K562 (cell line): Measurements from ENCODE around the gene MEGF9. TPM values are rescaled to one million over a fixed set of nuclear protein-coding genes. Genes with fewer than 3 reads are reported as not detected.

Source experiments
- CC2D1A ChIP-seq: fragments of 450-650 bp; IDR thresholded peaks from 2 replicates; pipeline ENCODE4 v1.6.1; 2017; ENCODE audit warnings: mild to moderate bottlenecking
- CCAR2 ChIP-seq: fragments of 200-400 bp; formaldehyde crosslinking; IDR thresholded peaks from 2 replicates; pipeline ENCODE4 v1.6.1; 2017; ENCODE audit warnings: mild to moderate bottlenecking, low read depth, low read length
- NFE2L1 ChIP-seq: fragments of 450-650 bp; IDR thresholded peaks from 2 replicates; pipeline ENCODE4 v1.6.1; 2016; ENCODE audit warnings: missing genetic modification characterization, low read depth, mild to moderate bottlenecking, missing compliant biosample characterization, moderate library complexity, borderline replicate concordance
- RBM14 ChIP-seq: fragments of 200-400 bp; formaldehyde crosslinking; IDR thresholded peaks from 2 replicates; pipeline ENCODE4 v1.6.1; 2018; ENCODE audit warnings: low read depth, mild to moderate bottlenecking, low read length, moderate library complexity, borderline replicate concordance; ENCODE audit not compliant: insufficient read depth
- STAT6 ChIP-seq: sonication (generic); formaldehyde crosslinking; IDR thresholded peaks from 2 replicates; pipeline ENCODE4 v1.8.1; 2023; ENCODE audit warnings: mild to moderate bottlenecking, missing genetic modification reagents
- ZNF24 ChIP-seq: fragments of 450-650 bp; IDR thresholded peaks from 2 replicates; pipeline ENCODE4 v1.6.1; 2016
- polyA plus RNA-seq, 8 experiments: library from polyadenylated mRNA; depleted of rRNA in 4 of 8; stranded (reverse) in 5 of 8; unstranded in 3 of 8; fragments of >200 nt; fragmentation: Nextera tagmentation in 2 of 8; fragmentation: Illumina TruSeq in 1 of 8; extraction: Ambion mirVana in 2 of 8; extraction: Trizol in 1 of 8; gene quantifications; 2 replicates each; pipeline versions ENCODE4 v1.2.1 to v1.2.3, GENCODE V29; 2011 to 2014; ENCODE audit warnings: inconsistent platforms in 1 of 8, missing spikeins in 1 of 8
- total RNA-seq, 7 experiments: library from RNA; depleted of rRNA in 6 of 7; stranded (reverse); fragments of >200 nt in 6 of 7; fragmentation: Illumina TruSeq in 2 of 7; extraction: Trizol in 2 of 7; gene quantifications; 2 replicates each; pipeline versions ENCODE4 v1.2.1 to v1.2.3, GENCODE V29; 2011 to 2021; ENCODE audit warnings: low replicate concordance in 1 of 7
- TF ChIP-seq, protein P1 (sequence below): fragments of 450-650 bp; IDR thresholded peaks from 2 replicates; pipeline ENCODE4 v1.6.1; 2016
- TF ChIP-seq, protein P2 (sequence below), 2 experiments: fragments of 450-650 bp in 1 of 2; sonication (generic) in 1 of 2; formaldehyde crosslinking; conservative IDR thresholded peaks; 2 replicates each; pipeline versions ENCODE4 v1.4.0 to v1.8.1; 2020 to 2022; ENCODE audit warnings: mild to moderate bottlenecking in 1 of 2, missing genetic modification reagents in 1 of 2
- TF ChIP-seq, protein P3 (sequence below), 2 experiments: fragments of 150-350 bp in 1 of 2; IDR thresholded peaks; 2 replicates each; pipeline ENCODE4 v1.6.1; 2012 to 2016; ENCODE audit warnings: low read depth in 2 of 2, low read length in 2 of 2, mild to moderate bottlenecking in 1 of 2, moderate library complexity in 1 of 2
- TF ChIP-seq, protein P4 (sequence below): fragments of 450-650 bp; IDR thresholded peaks from 2 replicates; pipeline ENCODE4 v1.6.1; 2018; ENCODE audit not compliant: partially characterized antibody
- TF ChIP-seq, protein P5 (sequence below): fragments of 450-650 bp; IDR thresholded peaks from 2 replicates; pipeline ENCODE4 v1.7.0; 2016; ENCODE audit warnings: borderline replicate concordance

Gene MEGF9
- total and polyA plus RNA-seq, 9 of the 15 experiments (the other 6 are each of a cell fraction or from before 2014, with no cell fraction given) = 2.1 to 6.2 (median 3.8) TPM

GRCh38 chr9:120742951-120743416 lies 28.7 kb upstream of the MEGF9 start (continued):
- TF ChIP-seq, protein P1, sequence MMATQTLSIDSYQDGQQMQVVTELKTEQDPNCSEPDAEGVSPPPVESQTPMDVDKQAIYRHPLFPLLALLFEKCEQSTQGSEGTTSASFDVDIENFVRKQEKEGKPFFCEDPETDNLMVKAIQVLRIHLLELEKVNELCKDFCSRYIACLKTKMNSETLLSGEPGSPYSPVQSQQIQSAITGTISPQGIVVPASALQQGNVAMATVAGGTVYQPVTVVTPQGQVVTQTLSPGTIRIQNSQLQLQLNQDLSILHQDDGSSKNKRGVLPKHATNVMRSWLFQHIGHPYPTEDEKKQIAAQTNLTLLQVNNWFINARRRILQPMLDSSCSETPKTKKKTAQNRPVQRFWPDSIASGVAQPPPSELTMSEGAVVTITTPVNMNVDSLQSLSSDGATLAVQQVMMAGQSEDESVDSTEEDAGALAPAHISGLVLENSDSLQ = peak; percentile 49; the same call in 1 of the 2 replicates
- TF ChIP-seq, protein P2, sequence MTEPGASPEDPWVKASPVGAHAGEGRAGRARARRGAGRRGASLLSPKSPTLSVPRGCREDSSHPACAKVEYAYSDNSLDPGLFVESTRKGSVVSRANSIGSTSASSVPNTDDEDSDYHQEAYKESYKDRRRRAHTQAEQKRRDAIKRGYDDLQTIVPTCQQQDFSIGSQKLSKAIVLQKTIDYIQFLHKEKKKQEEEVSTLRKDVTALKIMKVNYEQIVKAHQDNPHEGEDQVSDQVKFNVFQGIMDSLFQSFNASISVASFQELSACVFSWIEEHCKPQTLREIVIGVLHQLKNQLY (CRISPR knock-in tag; conservative IDR thresholded peaks at IDR 0.05) = no peak
- TF ChIP-seq ZNF24 = peak; percentile 88; the same call in 1 of the 2 replicates
- TF ChIP-seq, protein P3, sequence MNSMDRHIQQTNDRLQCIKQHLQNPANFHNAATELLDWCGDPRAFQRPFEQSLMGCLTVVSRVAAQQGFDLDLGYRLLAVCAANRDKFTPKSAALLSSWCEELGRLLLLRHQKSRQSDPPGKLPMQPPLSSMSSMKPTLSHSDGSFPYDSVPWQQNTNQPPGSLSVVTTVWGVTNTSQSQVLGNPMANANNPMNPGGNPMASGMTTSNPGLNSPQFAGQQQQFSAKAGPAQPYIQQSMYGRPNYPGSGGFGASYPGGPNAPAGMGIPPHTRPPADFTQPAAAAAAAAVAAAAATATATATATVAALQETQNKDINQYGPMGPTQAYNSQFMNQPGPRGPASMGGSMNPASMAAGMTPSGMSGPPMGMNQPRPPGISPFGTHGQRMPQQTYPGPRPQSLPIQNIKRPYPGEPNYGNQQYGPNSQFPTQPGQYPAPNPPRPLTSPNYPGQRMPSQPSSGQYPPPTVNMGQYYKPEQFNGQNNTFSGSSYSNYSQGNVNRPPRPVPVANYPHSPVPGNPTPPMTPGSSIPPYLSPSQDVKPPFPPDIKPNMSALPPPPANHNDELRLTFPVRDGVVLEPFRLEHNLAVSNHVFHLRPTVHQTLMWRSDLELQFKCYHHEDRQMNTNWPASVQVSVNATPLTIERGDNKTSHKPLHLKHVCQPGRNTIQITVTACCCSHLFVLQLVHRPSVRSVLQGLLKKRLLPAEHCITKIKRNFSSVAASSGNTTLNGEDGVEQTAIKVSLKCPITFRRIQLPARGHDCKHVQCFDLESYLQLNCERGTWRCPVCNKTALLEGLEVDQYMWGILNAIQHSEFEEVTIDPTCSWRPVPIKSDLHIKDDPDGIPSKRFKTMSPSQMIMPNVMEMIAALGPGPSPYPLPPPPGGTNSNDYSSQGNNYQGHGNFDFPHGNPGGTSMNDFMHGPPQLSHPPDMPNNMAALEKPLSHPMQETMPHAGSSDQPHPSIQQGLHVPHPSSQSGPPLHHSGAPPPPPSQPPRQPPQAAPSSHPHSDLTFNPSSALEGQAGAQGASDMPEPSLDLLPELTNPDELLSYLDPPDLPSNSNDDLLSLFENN (IDR thresholded peaks at IDR 0.05; ENCODE audit: low read depth in 2 of 2, low read length in 2 of 2) = peak in 1 of 2 experiments; percentile 62; a peak in 1 of 4 replicates
- TF ChIP-seq, protein P4, sequence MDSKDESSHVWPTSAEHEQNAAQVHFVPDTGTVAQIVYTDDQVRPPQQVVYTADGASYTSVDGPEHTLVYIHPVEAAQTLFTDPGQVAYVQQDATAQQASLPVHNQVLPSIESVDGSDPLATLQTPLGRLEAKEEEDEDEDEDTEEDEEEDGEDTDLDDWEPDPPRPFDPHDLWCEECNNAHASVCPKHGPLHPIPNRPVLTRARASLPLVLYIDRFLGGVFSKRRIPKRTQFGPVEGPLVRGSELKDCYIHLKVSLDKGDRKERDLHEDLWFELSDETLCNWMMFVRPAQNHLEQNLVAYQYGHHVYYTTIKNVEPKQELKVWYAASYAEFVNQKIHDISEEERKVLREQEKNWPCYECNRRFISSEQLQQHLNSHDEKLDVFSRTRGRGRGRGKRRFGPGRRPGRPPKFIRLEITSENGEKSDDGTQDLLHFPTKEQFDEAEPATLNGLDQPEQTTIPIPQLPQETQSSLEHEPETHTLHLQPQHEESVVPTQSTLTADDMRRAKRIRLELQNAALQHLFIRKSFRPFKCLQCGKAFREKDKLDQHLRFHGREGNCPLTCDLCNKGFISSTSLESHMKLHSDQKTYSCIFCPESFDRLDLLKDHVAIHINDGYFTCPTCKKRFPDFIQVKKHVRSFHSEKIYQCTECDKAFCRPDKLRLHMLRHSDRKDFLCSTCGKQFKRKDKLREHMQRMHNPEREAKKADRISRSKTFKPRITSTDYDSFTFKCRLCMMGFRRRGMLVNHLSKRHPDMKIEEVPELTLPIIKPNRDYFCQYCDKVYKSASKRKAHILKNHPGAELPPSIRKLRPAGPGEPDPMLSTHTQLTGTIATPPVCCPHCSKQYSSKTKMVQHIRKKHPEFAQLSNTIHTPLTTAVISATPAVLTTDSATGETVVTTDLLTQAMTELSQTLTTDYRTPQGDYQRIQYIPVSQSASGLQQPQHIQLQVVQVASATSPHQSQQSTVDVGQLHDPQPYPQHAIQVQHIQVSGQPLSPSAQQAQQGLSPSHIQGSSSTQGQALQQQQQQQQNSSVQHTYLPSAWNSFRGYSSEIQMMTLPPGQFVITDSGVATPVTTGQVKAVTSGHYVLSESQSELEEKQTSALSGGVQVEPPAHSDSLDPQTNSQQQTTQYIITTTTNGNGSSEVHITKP = peak; percentile 51
- TF ChIP-seq, protein P5, sequence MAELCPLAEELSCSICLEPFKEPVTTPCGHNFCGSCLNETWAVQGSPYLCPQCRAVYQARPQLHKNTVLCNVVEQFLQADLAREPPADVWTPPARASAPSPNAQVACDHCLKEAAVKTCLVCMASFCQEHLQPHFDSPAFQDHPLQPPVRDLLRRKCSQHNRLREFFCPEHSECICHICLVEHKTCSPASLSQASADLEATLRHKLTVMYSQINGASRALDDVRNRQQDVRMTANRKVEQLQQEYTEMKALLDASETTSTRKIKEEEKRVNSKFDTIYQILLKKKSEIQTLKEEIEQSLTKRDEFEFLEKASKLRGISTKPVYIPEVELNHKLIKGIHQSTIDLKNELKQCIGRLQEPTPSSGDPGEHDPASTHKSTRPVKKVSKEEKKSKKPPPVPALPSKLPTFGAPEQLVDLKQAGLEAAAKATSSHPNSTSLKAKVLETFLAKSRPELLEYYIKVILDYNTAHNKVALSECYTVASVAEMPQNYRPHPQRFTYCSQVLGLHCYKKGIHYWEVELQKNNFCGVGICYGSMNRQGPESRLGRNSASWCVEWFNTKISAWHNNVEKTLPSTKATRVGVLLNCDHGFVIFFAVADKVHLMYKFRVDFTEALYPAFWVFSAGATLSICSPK = no peak
- no peak for TF ChIP-seq RBM14
- 0 out of 2 replicates have a peak, but pooled peaks have one; percentile 26 for TF ChIP-seq CC2D1A
- no peak for TF ChIP-seq NFE2L1 (tag)
- no peak for TF ChIP-seq STAT6 (CRISPR knock-in tag)
- TF ChIP-seq CCAR2 = no peak
